HEK293 (cell line): ENCODE data around the gene CALML4.

Experiments used
- CTCF ChIP-seq: fragments of 450-650 bp; formaldehyde crosslinking; IDR thresholded peaks from 2 replicates; pipeline ENCODE4 v1.5.1; 2016; ENCODE audit warnings: missing biosample characterization, missing genetic modification characterization
- ELK4 ChIP-seq: IDR thresholded peaks from 2 replicates; pipeline ENCODE4 v1.6.1; 2011; ENCODE audit warnings: mild to moderate bottlenecking, low read depth, low read length, borderline replicate concordance
- ZNF280C ChIP-seq: fragments of 450-650 bp; formaldehyde crosslinking; IDR thresholded peaks from 2 replicates; pipeline ENCODE4 v1.5.1; 2016; ENCODE audit warnings: missing biosample characterization, missing genetic modification characterization
- ZNF514 ChIP-seq: fragments of 450-650 bp; formaldehyde crosslinking; IDR thresholded peaks from 2 replicates; pipeline ENCODE4 v1.5.1; 2016; ENCODE audit warnings: missing biosample characterization, missing genetic modification characterization
- ZNF549 ChIP-seq: fragments of 450-650 bp; IDR thresholded peaks from 2 replicates; pipeline ENCODE4 v1.5.1; 2018; ENCODE audit warnings: missing biosample characterization, missing genetic modification characterization, mild to moderate bottlenecking, inconsistent platforms, moderate library complexity
- ZNF776 ChIP-seq: fragments of 450-650 bp; formaldehyde crosslinking; IDR thresholded peaks from 2 replicates; pipeline ENCODE4 v1.5.0; 2017; ENCODE audit warnings: missing biosample characterization, missing genetic modification characterization, borderline replicate concordance

- TF ChIP-seq ELK4 = no peak
- TF ChIP-seq ZNF549 (tag by site-specific recombination) = no peak
- TF ChIP-seq CTCF (tag by site-specific recombination) = no peak
- no peak for TF ChIP-seq ZNF514 (tag by site-specific recombination)
- no peak for TF ChIP-seq ZNF280C (tag by site-specific recombination)
- TF ChIP-seq ZNF776 (tag by site-specific recombination) = no peak
Measured at GRCh38 chr15:68228143-68228970, 23.2 kb upstream of the CALML4 start.
